ENCODE measurements around the gene MYLK. TPM values are rescaled to one million over a fixed set of nuclear protein-coding genes. Genes with fewer than 3 reads are reported as not detected.

MYLK gene
- total RNA-seq, 1 donor: 807 TPM

DNA sequence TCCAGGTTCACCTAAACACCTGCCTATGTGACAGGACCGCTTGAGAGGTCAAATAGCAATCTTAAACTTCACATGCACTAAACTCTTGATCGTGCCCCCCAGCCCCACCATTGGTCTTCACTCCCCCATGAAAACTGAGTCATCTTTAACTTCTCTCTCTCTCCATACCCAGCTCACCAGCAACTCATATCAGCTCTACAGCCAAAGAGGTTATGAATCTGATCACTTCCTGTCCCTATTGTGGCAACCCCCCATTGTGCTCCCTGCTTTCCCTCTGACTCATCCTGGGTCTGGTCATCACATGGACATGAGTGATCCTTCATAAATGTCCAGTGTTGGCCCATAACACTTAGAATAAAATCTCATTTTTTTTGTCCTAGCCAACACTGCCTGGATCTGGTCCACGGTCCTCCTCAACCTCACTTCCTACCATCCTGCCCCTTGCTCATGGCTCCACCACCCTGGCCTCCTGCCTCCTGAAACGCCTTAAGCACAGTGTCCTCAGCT lies 195.8 kb downstream of the MYLK start:
- peak; percentile 88 for DNase-seq (ENCODE audit: low read depth)
- TF ChIP-seq, protein P1, sequence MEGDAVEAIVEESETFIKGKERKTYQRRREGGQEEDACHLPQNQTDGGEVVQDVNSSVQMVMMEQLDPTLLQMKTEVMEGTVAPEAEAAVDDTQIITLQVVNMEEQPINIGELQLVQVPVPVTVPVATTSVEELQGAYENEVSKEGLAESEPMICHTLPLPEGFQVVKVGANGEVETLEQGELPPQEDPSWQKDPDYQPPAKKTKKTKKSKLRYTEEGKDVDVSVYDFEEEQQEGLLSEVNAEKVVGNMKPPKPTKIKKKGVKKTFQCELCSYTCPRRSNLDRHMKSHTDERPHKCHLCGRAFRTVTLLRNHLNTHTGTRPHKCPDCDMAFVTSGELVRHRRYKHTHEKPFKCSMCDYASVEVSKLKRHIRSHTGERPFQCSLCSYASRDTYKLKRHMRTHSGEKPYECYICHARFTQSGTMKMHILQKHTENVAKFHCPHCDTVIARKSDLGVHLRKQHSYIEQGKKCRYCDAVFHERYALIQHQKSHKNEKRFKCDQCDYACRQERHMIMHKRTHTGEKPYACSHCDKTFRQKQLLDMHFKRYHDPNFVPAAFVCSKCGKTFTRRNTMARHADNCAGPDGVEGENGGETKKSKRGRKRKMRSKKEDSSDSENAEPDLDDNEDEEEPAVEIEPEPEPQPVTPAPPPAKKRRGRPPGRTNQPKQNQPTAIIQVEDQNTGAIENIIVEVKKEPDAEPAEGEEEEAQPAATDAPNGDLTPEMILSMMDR (IDR thresholded peaks at IDR 0.05; ENCODE audit: insufficient read depth, low read depth, low read length): no peak
- no peak overlapping the region for H3K4me3 ChIP-seq (ENCODE audit: low read depth, low read length)

DNA sequence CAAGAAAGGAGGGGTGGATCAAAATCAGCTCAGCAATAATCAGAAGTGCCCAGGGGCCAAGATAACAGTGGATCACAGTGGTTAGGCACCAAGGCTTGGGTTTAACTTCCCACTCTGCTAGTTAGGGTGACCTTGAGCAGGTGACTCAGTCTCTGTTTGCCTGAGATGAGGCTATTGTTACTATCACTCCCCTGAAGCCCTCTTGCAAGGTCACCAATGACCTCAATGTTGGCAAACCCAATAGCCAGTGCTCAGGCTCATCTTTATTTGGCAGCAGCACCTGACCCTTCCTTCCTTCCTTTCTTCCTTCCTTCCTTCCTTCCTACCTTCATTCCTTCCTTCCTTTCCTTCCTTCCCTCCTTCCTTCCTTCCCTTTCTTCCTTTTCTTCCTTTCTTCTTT lies 196.8 kb downstream of the MYLK start:
- DNase-seq (ENCODE audit: low read depth): no peak
- H3K4me3 ChIP-seq (ENCODE audit: low read depth, low read length): no peak overlapping the region

DNA sequence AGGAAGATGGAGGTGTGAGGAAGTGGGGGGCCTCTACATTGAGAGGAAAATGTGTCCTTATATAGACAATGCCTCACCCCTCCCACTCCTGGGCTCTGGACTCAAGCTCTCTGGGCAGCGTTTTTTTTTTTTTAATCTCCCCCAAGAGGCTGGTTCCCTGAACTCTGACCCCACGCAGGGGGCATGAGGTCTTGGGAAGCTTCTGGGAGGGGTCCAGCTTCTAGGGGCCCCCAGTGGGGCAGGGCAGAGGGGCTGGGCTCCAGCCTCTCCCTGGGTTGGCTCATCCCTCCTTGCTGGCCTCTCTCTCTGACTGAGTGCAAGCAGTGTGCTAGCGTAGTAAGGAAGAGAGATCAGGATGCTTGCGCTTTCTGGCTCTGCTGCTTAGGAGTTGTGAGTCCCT lies 197.9 kb downstream of the MYLK start:
- TF ChIP-seq, protein P1 (IDR thresholded peaks at IDR 0.05; ENCODE audit: insufficient read depth, low read depth, low read length): no peak
- H3K4me3 ChIP-seq (ENCODE audit: low read depth, low read length): no peak overlapping the region
- no peak for DNase-seq (ENCODE audit: low read depth)

More for the DNA sequence above, 196.8 kb downstream of the MYLK start:
- TF ChIP-seq, protein P1 (IDR thresholded peaks at IDR 0.05; ENCODE audit: insufficient read depth, low read depth, low read length): no peak

DNA sequence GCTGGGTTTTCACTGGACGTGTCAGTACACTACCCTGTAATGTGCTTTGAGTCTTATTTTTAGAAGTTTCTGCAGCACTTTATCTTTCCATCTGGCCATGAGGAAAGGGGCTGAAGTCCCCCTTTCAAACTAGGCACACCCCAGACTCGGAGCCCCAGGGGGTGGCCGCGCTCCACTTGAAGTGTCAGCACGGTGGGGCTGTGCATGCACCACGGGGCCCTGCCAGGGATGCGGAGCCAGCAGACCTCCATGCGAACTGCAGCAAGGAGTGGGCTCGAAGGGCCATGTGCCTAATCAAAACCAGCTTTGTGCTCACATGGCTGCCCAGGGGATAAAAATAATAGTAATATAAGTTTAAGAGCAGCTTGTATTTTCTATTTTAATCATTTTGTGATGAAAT lies 198.4 kb downstream of the MYLK start:
- no peak overlapping the region for H3K4me3 ChIP-seq (ENCODE audit: low read depth, low read length)
- no peak for DNase-seq (ENCODE audit: low read depth)
- TF ChIP-seq, protein P1 (IDR thresholded peaks at IDR 0.05; ENCODE audit: insufficient read depth, low read depth, low read length): no peak

DNA sequence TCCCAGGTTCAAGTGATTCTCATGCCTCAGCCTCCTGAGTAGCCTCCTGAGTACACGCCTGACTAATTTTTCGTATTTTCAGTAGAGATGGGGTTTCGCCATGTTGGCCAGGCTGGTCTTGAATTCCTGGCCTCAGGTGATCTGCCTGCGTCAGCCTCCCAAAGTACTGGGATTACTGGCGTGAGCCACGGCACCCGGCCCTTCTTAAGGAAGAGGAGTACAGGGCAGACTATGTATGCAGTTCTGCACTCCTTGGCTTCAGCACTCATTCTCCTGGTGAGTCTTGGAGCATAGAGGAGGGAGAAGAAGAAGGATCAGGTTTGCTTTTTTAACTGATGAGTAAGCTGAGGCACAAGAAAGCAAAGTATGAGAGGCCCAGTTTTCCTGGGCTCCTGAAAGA lies 199.5 kb downstream of the MYLK start:
- no peak for DNase-seq (ENCODE audit: low read depth)
- TF ChIP-seq, protein P1 (IDR thresholded peaks at IDR 0.05; ENCODE audit: insufficient read depth, low read depth, low read length): no peak
- no peak overlapping the region for H3K4me3 ChIP-seq (ENCODE audit: low read depth, low read length)

DNA sequence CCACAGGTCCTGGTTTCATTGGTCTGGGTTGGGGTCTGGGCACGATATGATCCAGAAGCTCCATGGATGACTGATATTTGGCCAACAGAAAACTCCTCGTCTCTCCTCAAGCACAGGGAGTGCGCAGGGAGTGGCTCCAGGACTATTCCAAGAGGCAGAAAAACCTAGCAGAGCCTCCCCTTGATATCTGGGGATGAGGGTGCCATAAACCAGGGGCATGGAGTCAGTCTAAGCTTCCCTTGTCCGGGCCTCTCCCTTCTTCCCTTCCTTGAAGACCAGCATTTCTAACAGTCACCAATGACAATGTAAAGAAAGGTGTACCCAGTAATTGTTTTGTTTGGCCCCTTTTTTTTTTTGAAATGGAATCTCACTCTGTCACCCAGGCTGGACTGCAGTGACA lies 199.9 kb downstream of the MYLK start:
- TF ChIP-seq, protein P1 (IDR thresholded peaks at IDR 0.05; ENCODE audit: insufficient read depth, low read depth, low read length): no peak
- no peak for DNase-seq (ENCODE audit: low read depth)

DNA sequence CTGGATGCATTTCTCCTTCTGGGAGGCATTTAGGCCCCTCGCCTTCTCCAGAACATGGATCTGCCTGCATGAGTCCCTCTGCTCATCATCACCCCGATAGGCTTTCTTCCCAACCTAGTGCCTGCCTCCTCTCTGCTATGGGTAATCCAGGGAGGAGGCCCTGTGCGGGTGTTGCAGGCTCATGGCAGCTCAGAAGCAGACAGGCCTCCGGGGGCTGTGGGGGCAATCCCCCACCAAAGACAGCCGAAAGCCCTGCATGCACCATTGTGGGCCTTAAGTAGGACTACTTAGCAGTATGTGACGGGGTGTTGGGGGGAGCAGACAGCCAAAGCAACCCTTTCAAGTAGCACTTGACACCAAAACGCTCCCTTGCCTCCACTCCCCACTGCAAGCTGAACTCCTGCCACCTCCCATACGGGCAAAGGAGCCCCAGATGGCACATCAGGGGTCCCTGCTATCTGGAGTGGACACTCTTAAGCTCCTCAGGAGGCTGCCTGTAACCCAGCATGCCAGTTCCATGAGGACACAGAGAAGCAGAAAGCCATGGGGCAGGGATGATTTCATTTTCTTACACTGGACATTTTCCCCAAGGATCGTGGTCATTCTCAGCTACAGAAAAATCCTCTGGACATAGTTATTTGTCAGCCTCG lies 200.5 kb downstream of the MYLK start:
- DNase-seq (ENCODE audit: low read depth): no peak
- no peak overlapping the region for H3K4me3 ChIP-seq (ENCODE audit: low read depth, low read length)
- TF ChIP-seq, protein P1 (IDR thresholded peaks at IDR 0.05; ENCODE audit: insufficient read depth, low read depth, low read length): no peak

More for the DNA sequence above, 199.9 kb downstream of the MYLK start:
- H3K4me3 ChIP-seq (ENCODE audit: low read depth, low read length): no peak overlapping the region
